Lung (tissue), 12 donors: Measurements from ENCODE around the gene SERPINB5. TPM values are rescaled to one million over a fixed set of nuclear protein-coding genes. Genes with fewer than 3 reads are reported as not detected.

Experiments
- ATAC-seq: fragments of 200-7000 bp; cut with Tn5 transposase; one replicate; pipeline ENCODE4 v1.9.1; 2020; ENCODE audit warnings: moderate number of reproducible peaks; ENCODE audit not compliant: insufficient read depth, low FRiP score
- DNase-seq, 3 donors: peaks; one replicate each; pipeline ENCODE4 v3.0.0-alpha.2; 2013 to 2017
- H3K27ac ChIP-seq, 2 donors: one replicate each; pipeline ENCODE4 v1.5.1; 2013; ENCODE audit warnings: mild to moderate bottlenecking in 2 of 2, moderate library complexity in 2 of 2, control low read depth in 1 of 2, inconsistent platforms in 1 of 2, low read depth in 1 of 2, low read length in 1 of 2
- H3K27me3 ChIP-seq, 3 donors: one replicate each; pipeline ENCODE4 v1.5.1; 2013; ENCODE audit warnings: low read length in 2 of 3; ENCODE audit not compliant: control insufficient read depth in 3 of 3, insufficient read depth in 3 of 3
- H3K36me3 ChIP-seq, 4 donors: one replicate each; pipeline ENCODE4 v1.5.1; 2013; ENCODE audit warnings: low read length in 4 of 4, mild to moderate bottlenecking in 1 of 4, moderate library complexity in 1 of 4; ENCODE audit not compliant: control insufficient read depth in 4 of 4, insufficient read depth in 4 of 4
- H3K4me1 ChIP-seq, 5 donors: one replicate each; pipeline ENCODE4 v1.5.1; 2013; ENCODE audit warnings: low read length in 5 of 5, mild to moderate bottlenecking in 2 of 5, moderate library complexity in 1 of 5; ENCODE audit not compliant: control insufficient read depth in 5 of 5, insufficient read depth in 5 of 5
- H3K4me3 ChIP-seq: one replicate; pipeline ENCODE4 v1.5.1; 2013; ENCODE audit warnings: mild to moderate bottlenecking, control low read depth, moderate library complexity
- H3K9ac ChIP-seq, 2 donors: one replicate each; pipeline ENCODE4 v1.5.1; 2013; ENCODE audit warnings: low read length in 2 of 2, control low read depth in 1 of 2; ENCODE audit not compliant: insufficient read depth in 1 of 2
- H3K9me3 ChIP-seq, 4 donors: one replicate each; pipeline ENCODE4 v1.5.1; 2013; ENCODE audit warnings: low read length in 3 of 4, mild to moderate bottlenecking in 1 of 4, moderate library complexity in 1 of 4; ENCODE audit not compliant: control insufficient read depth in 4 of 4, insufficient read depth in 3 of 4
- CTCF ChIP-seq: IDR thresholded peaks from 2 replicates; pipeline ENCODE4 v1.5.1; 2012; ENCODE audit warnings: mild to moderate bottlenecking; ENCODE audit errors: control extremely low read depth, extremely low read depth
- WGBS, 2 donors: extraction: QIAGEN DNeasy Blood & Tissue Kit; methylation state at CpG; one replicate each; pipeline ENCODE4 v1.1.7; 2013; 5-methylcytosine and 5-hydroxymethylcytosine counted together
- polyA plus RNA-seq, 2 donors: library from polyadenylated mRNA; stranded (reverse); fragments of 200-250 nt; gene quantifications; one replicate each; pipeline ENCODE4 v1.2.1, GENCODE V29; 2013
- total RNA-seq, 2 donors: library from RNA; depleted of rRNA in 1 of 2; stranded (reverse); fragments of >200 nt in 1 of 2; gene quantifications; one replicate each; pipeline ENCODE4 v1.2.1, GENCODE V29; 2014 to 2021
- donor health status: control.
- donor health status: control.
- donor health status: Bipolar disorder and iron deficiency.
- donor health status: healthy.
- donor health status: DM: yes; HTN: yes; CAD: no.

Gene SERPINB5
- total and polyA plus RNA-seq, 4 donors = 0.37 to 0.92 (median 0.61) TPM

GRCh38 chr18:63539904-63540510 lies 63.2 kb downstream of the SERPINB5 start:
- no peak overlapping the region for H3K27ac ChIP-seq
- no peaks in the 10 kb centered on the region for H3K27me3 ChIP-seq
- H3K9me3 ChIP-seq = no peaks in the 10 kb centered on the region
- no peaks in the 10 kb centered on the region for H3K36me3 ChIP-seq
- TF ChIP-seq CTCF = no peak
- no peak overlapping the region for H3K4me3 ChIP-seq
- ATAC-seq (no peak), DNase-seq (peak in 1 of 3 donors; percentile 3)
- H3K4me1 ChIP-seq = peaks cover 0 to 2% (median 0%) of the 10 kb centered on the region in 5 donors
- no peak overlapping the region for H3K9ac ChIP-seq
- 45 to 72% methylated on average over 3 of the region's 3 CpGs for WGBS, 2 donors

GRCh38 chr18:63542069-63542468 lies 65.3 kb downstream of the SERPINB5 start, which contains the start of gene SERPINB12:
TSS of gene SERPINB12 (plus strand) at chr18:63542369. CDS start at chr18:63556160, 13,791 bp downstream.
- Histone ChIP-seq H3K4me1 (peaks cover 0 to 2% (median 0%) of the 10 kb centered on the region in 5 donors), H3K4me3 (no peak within 1 kb of the TSS), H3K9ac (no peak within 1 kb of the TSS), H3K27ac (no peak within 1 kb of the TSS), H3K36me3 (no peaks in the 10 kb centered on the region), H3K27me3 (no peaks in the 10 kb centered on the region), H3K9me3 (no peaks in the 10 kb centered on the region)
- DNase-seq (no peak), ATAC-seq (no peak)
- TF ChIP-seq CTCF = no peak
- 69 to 75% methylated on average over 1 of the region's 1 CpG for WGBS, 2 donors

GRCh38 chr18:63544017-63544416 lies 67.3 kb downstream of the SERPINB5 start:
- ATAC-seq = no peak
- Histone ChIP-seq H3K27me3 (peaks cover 0 to 3% (median 0%) of the 10 kb centered on the region in 3 donors), H3K9ac (no peak overlapping the region), H3K4me3 (no peak overlapping the region), H3K27ac (no peak overlapping the region), H3K4me1 (peaks cover 0 to 2% (median 0%) of the 10 kb centered on the region in 5 donors), H3K9me3 (no peaks in the 10 kb centered on the region), H3K36me3 (no peaks in the 10 kb centered on the region)
- WGBS, 2 donors = 87 to 88% methylated on average over 2 of the region's 2 CpGs
- no peak for DNase-seq
- TF ChIP-seq CTCF = no peak
